ENCODE measurements around the gene RPS6KA2. TPM values are rescaled to one million over a fixed set of nuclear protein-coding genes. Genes with fewer than 3 reads are reported as not detected.

RPS6KA2 gene
- total RNA-seq, 4 donors from 2014 or later: 11.8 to 66.0 (median 19.2) TPM

- 78 to 84% methylated on average over 9 of the region's 9 CpGs for WGBS, 2 donors
- H3K4me1 ChIP-seq: peaks cover 0 to 8% (median 0%) of the 10 kb centered on the region in 3 donors
- peaks cover 0 to 7% (median 0%) of the 10 kb centered on the region in 3 donors for H3K36me3 ChIP-seq
- TF ChIP-seq CTCF (IDR thresholded peaks at IDR 0.05) (no peak), POLR2A (IDR thresholded peaks at IDR 0.05) (no peak)
- intact Hi-C loops (cut with DNase I): no loop called here
- no peak overlapping the region for H3K4me3 ChIP-seq
- H3K27ac ChIP-seq: no peak overlapping the region
- H3K27me3 ChIP-seq: no peaks in the 10 kb centered on the region
- H3K9me3 ChIP-seq: peaks cover 0 to 7% (median 0%) of the 10 kb centered on the region in 3 donors
- no peak for DNase-seq
Observed at GRCh38 chr6:166579237-166579850, 47.7 kb downstream of the RPS6KA2 start.

GRCh38 chr6:166578536-166579236, 48.4 kb downstream of the RPS6KA2 start:
- Histone ChIP-seq H3K36me3 (peaks cover 0 to 7% (median 0%) of the 10 kb centered on the region in 3 donors), H3K27me3 (no peaks in the 10 kb centered on the region), H3K4me3 (no peak overlapping the region), H3K27ac (no peak overlapping the region), H3K9me3 (peaks cover 0 to 7% (median 0%) of the 10 kb centered on the region in 3 donors), H3K4me1 (peaks cover 0 to 8% (median 0%) of the 10 kb centered on the region in 3 donors)
- intact Hi-C loops (cut with DNase I): no loop called here
- WGBS, 2 donors: 89 to 94% methylated on average over 11 to 13 of the region's 15 CpGs
- DNase-seq: no peak
- no peak for TF ChIP-seq CTCF (IDR thresholded peaks at IDR 0.05)
- TF ChIP-seq POLR2A (IDR thresholded peaks at IDR 0.05): no peak

- H3K9me3 ChIP-seq: peaks cover 0 to 7% (median 0%) of the 10 kb centered on the region in 3 donors
- TF ChIP-seq CTCF (IDR thresholded peaks at IDR 0.05) (no peak), POLR2A (IDR thresholded peaks at IDR 0.05) (no peak)
- DNase-seq: no peak
- intact Hi-C loops (cut with DNase I): no loop called here
- H3K27me3 ChIP-seq: no peaks in the 10 kb centered on the region
- H3K4me1 ChIP-seq: peaks cover 0 to 29% (median 6%) of the 10 kb centered on the region in 3 donors
- H3K4me3 ChIP-seq: peak overlapping the region in 1 of 4 donors; percentile 20
- H3K36me3 ChIP-seq: peaks cover 0 to 7% (median 0%) of the 10 kb centered on the region in 3 donors
- peak overlapping the region in 3 of 4 donors; percentile 15 to 71 (median 59) for H3K27ac ChIP-seq
- 64 to 82% methylated on average over 11 of the region's 11 CpGs for WGBS, 2 donors
Observed at GRCh38 chr6:166575205-166575604, 51.8 kb downstream of the RPS6KA2 start.

GRCh38 chr6:166573511-166574216, 53.4 kb downstream of the RPS6KA2 start:
- H3K27me3 ChIP-seq: no peaks in the 10 kb centered on the region
- peaks cover 0 to 29% (median 6%) of the 10 kb centered on the region in 3 donors for H3K4me1 ChIP-seq
- no peak overlapping the region for H3K27ac ChIP-seq
- TF ChIP-seq CTCF (IDR thresholded peaks at IDR 0.05) (no peak), POLR2A (IDR thresholded peaks at IDR 0.05) (no peak)
- peaks cover 0 to 5% (median 0%) of the 10 kb centered on the region in 3 donors for H3K36me3 ChIP-seq
- H3K9me3 ChIP-seq: peaks cover 0 to 7% (median 0%) of the 10 kb centered on the region in 3 donors
- no peak for DNase-seq
- intact Hi-C loops (cut with DNase I): no loop called here
- WGBS, 2 donors: 78 to 92% methylated on average over 15 to 18 of the region's 18 CpGs
- H3K4me3 ChIP-seq: no peak overlapping the region
